RCC 7860 (cell line): ENCODE results near the gene ACOT13.
"Not testable (repeated sequence)": the region's sequence is repeated elsewhere in the genome, so short reads cannot be mapped to it uniquely, and the experiment has no call there.

ENCODE experiments used
- DNase-seq: peaks from one replicate; pipeline ENCODE4 v3.0.0-alpha.2; 2015; ENCODE audit warnings: low spot score
- FAIRE-seq: peaks from 2 replicates; lab custom pipeline; 2012; peaks lifted over from hg19 to GRCh38; lab: Jason Lieb, UNC

ACOT13 gene

DNA sequence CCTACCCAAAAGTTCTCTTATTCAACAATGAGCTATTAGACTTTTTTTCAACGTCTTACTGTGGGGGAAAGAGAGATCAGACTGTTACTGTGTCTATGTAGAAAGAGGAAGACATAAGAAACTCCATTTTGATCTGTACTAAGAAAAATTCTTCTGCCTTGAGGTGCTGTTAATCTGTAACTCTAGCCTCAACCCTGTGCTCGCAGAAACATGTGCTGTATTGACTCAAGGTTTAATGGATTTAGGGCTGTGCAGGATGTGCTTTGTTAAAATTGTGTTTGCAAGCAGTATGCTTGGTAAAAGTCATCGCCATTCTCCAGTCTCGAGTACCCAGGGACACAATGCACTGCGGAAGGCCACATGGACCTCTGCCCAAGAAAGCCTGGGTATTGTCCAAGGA lies 5.1 kb upstream of the ACOT13 start:
- DNase-seq, FAIRE-seq: not testable (repeated sequence)

DNA sequence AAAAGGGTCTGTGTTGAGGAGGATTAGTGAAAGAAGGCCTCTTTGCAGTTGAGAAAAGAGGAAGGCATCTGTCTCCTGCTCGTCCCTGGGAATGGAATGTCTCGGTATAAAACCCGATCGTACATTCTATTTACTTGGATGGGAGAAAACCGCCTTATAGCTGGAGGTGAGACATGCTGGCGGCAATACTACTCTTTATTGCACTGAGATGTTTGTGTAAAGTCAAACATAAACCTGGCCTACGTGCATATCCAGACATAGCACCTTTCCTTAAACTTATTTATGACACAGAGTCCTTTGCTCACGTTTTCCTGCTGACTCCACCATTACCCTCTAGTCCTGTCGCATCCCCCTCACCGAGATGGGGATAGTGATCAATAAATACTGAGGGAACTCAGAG lies 4.6 kb upstream of the ACOT13 start:
- DNase-seq, result no peak
- no peak for FAIRE-seq

DNA sequence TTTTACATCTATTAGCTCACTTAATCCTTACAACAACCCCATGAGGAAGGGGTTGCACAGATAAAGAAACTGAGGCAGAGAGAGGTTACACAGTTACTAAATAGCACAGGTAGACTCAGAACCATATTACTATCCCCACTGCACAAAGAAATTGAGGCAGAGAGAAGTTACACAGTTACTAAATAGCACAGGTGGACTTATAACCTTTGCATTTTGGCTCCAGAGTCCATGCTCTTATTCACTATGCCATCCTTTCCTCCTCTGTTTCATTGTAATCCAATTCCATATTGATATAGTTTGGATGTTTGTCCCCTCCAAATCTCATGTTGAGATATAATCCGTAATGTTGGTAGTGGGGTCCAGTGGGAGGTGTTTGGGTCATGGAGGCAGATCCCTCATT lies 3.7 kb upstream of the ACOT13 start:
- DNase-seq (no peak), FAIRE-seq (no peak)

DNA sequence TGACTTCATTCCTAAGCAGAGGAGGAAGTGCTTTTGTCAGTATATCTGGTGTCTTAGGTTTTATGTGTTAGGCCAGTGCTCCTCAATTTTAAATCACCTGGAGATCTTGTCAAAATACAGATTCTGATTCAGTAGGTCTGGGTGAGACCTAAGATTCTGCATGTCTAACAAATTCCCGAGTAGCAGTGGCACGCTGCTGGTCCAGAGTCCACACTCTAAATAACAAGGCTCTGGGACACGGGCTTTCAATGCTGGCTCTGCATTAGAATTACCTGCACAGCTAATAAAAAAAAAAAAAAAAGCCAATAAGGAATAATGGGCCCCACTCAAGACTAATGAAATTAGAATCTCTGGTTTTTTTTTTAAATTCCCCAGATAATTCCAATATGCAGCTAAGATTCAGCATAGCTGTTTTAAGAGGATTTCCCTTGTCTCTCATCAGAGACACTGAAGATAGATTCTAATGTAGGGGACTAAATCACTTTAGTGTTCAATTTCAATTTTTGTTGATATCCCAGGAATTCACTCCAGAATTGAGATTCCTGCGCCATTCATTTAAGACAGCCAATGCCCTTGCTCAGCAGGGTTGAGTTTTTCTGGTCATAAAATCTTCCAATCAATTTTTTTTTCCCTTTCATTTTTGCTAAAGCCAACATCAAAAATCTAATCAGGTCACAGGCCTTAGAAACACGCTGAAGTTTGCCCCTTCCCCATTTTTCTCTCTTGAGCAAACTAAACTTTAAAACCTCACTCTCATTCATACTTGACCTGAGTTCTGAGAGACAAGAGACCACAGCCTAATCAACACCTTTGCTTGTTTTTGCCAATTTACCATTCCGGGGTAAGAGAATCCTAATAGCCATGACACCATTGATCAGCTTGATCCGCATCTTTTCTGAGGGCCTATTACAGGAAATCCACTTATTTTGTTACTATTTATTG lies 2.6 kb upstream of the ACOT13 start:
- FAIRE-seq, result no peak
- no peak for DNase-seq

DNA sequence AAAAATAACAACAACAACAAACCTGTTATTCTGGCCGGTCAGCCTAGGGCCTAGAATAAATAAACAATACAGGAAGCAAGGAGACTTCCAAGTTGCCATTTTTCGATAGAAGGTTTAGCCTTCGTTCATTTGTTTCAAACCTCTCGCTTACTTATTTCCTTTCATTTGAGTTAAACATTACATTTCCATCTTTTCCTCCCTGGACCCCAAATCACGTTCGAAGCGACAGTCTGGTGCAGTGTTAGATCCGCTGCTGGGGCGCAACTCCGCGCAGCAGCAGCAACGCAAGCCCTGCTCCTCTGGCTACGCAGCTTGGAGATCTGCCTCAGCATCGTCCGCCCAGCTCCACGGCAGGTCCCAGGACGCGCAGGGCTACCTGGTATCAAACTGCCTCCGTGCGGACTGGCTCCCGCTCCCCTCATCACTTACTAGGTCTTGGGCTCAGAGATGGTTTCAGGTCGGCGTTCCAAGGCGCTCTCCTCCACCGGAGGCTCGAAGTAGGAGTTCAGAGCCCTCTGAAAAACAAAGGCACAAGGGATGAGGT lies 708 bp upstream of the ACOT13 start:
- DNase-seq (no peak), FAIRE-seq (no peak)

DNA sequence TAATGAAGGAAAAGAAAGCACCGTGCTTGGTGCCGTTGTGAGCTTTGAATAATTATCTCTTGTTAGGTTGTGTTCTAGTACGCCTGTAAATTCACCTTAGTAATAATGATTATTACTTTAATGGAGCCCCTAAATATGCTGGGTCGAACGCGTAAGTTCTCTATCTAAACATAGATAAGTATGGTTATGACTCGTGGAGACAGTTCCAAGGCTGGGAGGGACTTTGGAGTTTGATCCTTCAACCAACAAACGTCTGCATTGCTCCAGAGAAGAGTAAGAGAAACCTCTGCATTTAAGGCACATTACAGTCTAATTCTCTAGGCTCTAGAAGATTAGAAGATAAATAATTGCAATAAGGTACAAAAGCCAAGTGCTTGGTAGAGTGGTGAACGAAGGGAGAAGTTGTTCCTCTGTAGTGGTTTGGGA lies 514 bp downstream of the ACOT13 start:
- FAIRE-seq, result no peak
- peak; percentile 22 for DNase-seq

DNA sequence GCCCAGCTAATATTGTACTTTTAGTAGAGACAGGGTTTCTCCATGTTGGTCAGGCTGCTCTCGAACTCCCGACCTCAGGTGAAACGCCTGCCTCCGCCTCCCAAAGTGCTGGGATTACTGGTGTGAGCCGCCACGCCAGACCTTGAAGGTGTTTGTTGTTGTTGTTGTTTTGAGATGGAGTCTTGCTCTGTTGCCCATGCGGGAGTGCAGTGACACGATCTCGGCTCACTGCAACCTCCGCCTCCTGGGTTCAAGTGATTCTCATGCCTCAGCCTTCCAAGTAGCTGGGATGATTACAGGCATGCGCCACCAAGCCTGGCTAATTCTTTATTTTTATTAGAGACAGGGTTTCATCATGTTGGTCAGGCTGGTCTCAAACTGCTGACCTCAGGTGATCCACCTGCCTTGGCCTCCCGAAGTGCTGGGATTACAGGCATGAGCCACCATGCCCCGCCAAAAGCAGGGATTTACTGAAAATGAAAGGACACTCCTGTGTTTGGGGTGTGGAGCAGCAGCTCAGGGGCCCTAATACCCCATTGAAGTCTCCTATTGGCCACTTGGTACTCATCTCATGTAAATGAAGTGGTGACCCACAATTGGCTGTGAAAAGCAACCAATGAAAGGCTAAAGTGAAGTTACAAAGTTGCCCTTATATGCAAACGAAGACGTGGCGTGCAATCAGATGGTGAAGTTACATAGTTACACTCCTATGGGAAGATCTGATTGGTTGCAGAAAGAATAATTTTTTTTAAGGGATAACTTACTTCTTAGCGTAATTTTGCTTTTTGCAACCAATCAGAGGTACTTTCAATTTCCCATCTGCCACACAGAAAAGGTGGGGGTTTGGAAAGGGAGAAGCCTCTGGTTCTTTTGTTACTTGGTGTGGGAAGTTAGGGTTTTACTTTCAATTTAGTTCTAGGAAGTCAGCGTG lies 1.5 kb downstream of the ACOT13 start:
- not testable (repeated sequence) for DNase-seq, FAIRE-seq

DNA sequence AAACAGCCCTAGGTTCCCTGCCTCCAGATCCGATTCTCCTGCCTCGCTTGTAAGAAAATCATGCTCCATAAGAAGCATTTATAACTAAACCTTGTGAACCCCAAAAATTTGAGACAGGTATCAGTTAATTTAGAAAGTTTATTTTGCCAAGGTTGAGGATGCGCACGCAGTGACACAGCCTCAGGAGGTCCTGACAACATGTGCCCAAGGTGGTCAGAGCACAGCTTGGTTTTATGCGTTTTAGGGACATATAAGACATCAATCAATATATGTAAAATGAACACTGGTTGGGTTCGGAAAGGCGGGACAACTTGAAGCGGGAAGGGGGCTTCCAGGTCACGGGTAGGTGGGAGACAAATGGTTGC lies 2.1 kb downstream of the ACOT13 start:
- no peak for FAIRE-seq
- DNase-seq, result no peak

DNA sequence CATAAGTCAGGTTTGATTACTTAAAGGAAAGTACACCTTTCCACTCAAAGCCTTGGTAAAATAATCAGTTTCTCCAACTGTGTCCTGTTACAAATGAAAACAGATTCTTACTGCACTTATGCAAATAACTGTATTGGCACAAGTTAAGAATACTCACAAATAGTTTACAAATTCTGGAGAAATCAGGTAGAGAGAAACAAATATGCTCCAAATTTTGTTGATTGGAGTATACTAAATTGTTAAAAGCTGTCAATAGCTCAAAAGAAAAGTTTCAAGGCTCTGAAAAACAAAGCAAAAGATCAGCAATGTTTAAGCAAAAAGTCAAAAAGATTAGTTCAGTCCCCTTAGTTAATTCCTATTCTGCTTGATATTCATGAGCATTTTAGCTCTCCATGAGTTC lies 3.6 kb downstream of the ACOT13 start:
- not testable (repeated sequence) for DNase-seq, FAIRE-seq

DNA sequence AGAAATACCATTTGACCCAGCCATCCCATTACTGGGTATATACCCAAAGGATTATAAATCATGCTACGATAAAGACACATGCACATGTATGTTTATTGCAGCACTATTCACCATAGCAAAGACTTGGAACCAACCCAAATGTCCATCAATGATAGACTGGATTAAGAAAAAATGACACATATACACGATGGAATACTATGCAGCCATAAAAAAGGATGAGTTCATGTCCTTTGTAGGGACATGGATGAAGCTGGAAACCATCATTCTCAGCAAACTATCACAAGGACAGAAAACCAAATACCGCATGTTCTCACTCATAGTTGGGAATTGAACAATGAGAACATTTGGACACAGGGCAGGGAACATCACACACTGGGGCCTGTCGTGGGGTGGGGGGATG lies 4.2 kb downstream of the ACOT13 start:
- not testable (repeated sequence) for DNase-seq, FAIRE-seq

DNA sequence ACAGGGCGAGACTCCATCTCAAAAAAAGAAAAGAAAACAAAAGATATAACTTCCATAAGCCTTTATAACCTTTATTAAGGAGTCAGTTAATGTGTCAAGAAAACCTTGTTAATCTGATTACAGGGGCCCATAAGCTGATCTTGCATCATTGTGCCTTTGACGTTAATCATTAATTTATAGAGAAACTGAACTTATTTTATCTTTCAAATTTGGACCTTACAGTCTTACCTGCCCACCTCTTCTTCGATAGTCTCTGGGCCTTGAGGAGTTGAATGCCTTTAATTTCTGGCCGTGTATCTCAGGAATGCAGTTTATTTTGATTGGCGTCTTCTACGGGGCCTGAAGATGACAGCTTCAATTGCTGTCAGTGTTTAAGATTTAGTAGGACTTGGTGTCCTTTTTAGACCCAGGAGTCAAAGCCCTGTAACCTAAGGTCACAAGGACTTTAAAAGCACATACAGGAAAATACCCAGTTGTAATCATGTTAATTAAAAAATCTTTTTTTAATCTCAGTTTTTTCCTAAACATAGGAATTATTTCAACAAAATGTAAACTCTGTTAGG lies 5.8 kb downstream of the ACOT13 start:
- FAIRE-seq, result no peak
- DNase-seq, result no peak

DNA sequence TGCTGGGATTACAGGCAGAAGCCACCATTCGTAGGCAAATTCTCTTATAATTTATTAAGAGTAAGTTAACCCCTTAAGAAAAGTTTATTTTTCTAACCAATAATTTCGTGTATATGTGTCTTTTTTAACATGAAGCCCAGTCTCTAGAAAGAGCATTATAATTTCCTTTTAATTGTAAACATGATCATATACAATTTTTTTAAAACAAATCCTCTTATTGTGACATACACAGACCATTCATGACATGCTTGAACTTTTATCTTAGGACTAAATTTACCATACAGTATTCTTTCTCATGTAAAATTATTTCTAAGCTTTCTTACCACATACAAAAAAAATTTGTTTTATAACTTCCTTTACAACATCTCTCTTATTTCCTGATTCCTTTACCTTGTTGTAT lies 6.7 kb downstream of the ACOT13 start:
- DNase-seq (no peak), FAIRE-seq (no peak)

DNA sequence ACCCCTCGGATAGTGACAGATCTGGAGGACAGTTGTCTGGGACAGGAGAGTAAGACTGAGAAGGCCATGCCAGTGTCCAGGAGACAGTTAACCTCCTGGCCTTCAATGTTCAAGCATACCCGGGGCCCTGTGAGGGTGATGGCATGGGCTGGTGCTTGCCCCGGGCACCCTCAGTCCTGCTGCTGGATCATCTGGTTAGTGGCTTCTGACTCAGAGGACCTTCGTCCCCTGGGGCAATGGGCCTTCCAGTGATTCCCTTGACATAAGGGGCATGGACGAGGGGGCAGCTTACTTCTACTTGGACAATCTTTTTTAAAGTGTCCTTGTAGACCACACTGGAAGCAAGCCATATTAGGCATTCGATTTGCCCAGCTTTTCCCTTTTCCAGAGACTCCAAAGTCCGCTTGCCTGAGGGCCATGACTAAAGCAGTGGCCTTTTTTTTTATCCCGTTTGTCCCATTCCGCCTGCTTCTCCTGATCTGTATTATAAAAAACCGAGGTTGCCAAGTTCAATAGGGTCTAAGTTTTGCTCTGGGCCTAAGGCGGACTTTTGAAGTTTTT lies 12.0 kb downstream of the ACOT13 start:
- not testable (repeated sequence) for DNase-seq, FAIRE-seq

DNA sequence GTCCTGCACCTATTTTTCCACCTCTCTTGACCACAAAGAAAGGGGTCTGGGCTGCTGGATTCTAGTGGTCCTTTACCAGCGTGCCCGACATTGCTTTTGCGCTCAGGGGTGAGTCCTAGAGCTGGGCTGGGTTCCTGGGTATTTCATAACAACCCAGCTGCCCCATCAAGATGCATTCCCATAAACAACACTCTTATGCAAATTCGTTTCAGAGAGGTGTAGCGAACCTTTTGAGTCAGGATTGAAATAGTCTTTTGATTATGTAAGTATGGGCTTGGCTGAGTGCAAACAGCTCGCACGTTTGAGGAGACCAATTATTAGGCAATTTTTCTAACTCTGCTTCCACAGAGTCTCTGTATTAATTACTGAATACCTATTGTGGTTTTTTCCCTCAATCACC lies 13.7 kb downstream of the ACOT13 start:
- no peak for FAIRE-seq

DNA sequence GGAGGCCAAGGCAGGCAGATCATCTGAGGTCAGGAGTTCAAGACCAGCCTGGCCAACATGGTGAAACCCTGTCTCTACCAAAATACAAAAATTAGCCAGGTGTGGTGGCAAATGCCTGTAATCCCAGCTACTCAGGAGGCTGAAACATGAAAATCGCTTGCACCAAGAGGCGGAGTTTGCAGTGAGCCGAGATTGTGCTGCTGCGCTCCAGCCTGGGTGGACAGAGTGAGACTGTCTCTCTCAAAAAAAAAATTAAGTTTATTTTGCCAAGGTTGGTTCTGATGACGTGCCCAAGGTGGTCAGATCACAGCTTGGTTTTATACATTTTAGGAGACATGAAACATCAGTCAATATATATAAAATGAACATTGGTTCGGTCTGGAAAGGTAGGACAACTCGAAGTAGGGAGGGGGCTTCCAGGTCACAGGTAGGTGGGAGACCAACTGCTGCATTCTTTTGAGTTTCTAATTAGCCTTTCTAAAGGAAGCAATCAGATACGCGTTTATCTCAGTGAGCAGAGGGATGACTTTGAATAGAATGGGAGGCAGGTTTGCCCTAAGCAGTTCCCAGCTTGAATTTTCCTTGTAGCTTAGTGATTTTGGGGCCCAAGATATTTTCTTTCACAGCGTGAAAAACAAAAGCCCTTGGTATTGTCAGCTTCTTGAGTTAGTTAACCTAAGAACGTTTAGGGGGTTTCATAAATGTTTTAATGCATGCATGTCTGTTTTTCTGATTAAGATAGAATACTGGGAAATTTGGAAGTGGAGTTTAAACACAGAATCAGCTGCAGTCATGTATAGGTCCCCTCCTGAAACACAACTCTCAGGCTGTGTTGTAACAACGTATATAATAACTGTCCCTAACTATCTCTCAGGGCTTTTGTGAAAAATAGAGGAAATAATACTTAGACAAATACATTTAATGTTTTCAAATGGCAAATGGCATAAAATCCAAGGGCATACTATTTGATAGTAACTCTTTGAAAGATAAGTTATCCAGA lies 16.7 kb downstream of the ACOT13 start:
- FAIRE-seq (no peak), DNase-seq (no peak)

More for the DNA sequence above, 13.7 kb downstream of the ACOT13 start:
- no peak for DNase-seq

DNA sequence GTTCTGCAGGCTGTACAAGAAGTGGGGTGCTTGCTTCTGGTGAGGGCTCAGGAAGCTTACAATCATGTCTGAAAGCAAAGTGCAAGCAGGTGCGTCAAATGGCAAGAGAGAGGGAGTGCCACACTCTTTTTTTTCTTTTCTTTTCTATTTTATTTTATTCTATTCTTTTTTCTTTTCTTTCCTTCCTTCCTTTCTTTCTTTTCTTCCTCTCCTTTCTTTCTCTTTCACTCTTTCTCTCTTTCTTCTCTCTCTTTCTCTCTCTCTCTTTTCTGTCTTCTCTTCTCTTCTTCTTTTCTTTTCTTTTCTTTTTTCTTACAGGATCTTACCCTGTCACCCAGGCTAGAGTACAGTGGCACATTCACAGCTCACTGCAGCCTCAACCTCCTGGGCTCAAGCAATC lies 19.5 kb downstream of the ACOT13 start:
- FAIRE-seq, result no peak

DNA sequence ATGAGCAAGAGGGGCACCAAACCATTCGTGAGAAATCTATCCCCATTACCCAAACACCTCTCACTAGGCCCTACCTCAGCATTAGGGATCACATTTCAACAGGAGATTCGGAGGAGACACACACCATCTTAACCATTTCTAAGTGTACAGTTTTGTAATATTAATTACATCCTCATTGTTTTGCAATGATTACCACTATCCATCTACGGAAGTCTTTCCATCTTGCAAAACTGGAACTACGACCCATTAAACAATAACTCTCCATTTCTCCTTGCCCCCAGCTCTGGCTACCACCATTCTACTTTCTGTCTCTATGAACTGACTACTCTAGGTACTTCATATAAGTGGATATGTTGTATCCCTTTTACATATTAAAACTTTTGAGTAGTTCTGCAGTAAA lies 20.1 kb downstream of the ACOT13 start:
- FAIRE-seq, result no peak
- DNase-seq, result no peak

More for the DNA sequence above, 19.5 kb downstream of the ACOT13 start:
- DNase-seq, result no peak

DNA sequence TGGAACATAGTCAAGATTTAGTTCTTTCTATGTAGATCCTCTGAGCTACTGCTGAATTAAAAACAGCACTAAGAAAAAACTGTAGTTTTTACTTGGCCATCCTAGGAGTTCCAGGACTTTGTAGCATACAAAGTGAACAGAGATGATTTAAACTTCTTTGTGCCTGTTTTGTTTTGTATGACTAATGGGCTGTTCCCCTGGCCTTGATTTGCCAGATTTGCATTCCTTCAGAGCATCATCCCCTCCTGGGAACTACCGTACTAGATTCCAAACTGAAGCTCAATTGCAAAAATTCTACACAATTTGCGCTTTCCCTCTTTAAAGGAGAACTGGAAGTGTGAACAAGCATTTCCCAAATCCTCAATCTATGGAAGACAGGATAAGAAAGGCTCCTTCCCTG lies 23.1 kb downstream of the ACOT13 start:
- no peak for FAIRE-seq

DNA sequence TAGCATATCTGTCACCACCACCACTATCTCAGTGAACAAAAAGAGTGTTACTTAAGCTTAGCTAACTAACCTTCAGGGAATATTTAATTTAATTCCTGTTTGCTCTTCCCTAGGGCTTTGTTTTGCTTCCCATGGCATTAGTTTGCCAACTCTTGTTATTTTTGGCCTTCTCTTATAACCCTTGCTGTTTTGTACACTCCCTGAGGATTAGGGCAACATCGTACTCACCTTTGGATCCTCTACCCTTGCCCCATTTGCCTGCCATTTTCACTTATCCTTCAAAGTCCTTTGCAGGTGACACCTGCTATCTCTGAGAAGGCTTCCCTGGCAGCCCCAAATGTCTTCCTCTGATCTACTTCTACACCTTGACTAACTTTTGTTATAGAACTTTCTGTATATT lies 23.7 kb downstream of the ACOT13 start:
- FAIRE-seq, result no peak

More for the DNA sequence above, 23.1 kb downstream of the ACOT13 start:
- DNase-seq, result no peak

More for the DNA sequence above, 23.7 kb downstream of the ACOT13 start:
- DNase-seq, result no peak
